GM23338 (cell line): ENCODE measurements around the gene GFOD1. TPM values are rescaled to one million over a fixed set of nuclear protein-coding genes. Genes with fewer than 3 reads are reported as not detected.
A peak's percentile ranks its signal among the peaks of the same experiment; 100 is the strongest.

Experiments
- ATAC-seq: fragments of 200-7000 bp; cut with Tn5 transposase; 3 replicates; pipeline ENCODE4 v1.9.1; 2020
- DNase-seq: peaks from one replicate; pipeline ENCODE4 v3.0.0-alpha.2; 2015; ENCODE audit warnings: low spot score
- H2AFZ ChIP-seq: fragments of 200-600 bp; sonication (generic); 2 replicates; pipeline ENCODE4 v1.8.0; 2016; ENCODE audit warnings: antibody characterized with exemption, mild to moderate bottlenecking, moderate library complexity
- H3F3A ChIP-seq: fragments of 200-600 bp; sonication (generic); replicated peaks from 2 replicates; pipeline ENCODE4 v1.8.0; 2017; ENCODE audit warnings: antibody characterized with exemption, mixed run types, low read depth
- H3K27ac ChIP-seq: fragments of 200-600 bp; sonication (generic); 2 replicates; pipeline ENCODE4 v1.6.1; 2016; ENCODE audit warnings: low read depth
- H3K27me3 ChIP-seq: fragments of 200-600 bp; sonication (generic); 2 replicates; pipeline ENCODE4 v1.8.0; 2016; ENCODE audit warnings: mild to moderate bottlenecking, mixed run types, moderate library complexity; ENCODE audit not compliant: insufficient read depth
- H3K36me3 ChIP-seq: fragments of 200-600 bp; sonication (generic); 2 replicates; pipeline ENCODE4 v1.8.0; 2016; ENCODE audit warnings: mild to moderate bottlenecking; ENCODE audit not compliant: insufficient read depth
- H3K4me1 ChIP-seq: fragments of 200-600 bp; sonication (generic); 2 replicates; pipeline ENCODE4 v1.8.0; 2016; ENCODE audit warnings: mild to moderate bottlenecking, moderate library complexity; ENCODE audit not compliant: insufficient read depth
- H3K4me2 ChIP-seq: fragments of 200-600 bp; sonication (generic); 2 replicates; pipeline ENCODE4 v1.7.1; 2017; ENCODE audit warnings: mixed run types
- H3K4me3 ChIP-seq: fragments of 200-600 bp; sonication (generic); 2 replicates; pipeline ENCODE4 v1.6.1; 2016; ENCODE audit warnings: mixed run types
- H3K79me2 ChIP-seq: fragments of 200-600 bp; sonication (generic); replicated peaks from 2 replicates; pipeline ENCODE4 v1.8.0; 2017; ENCODE audit warnings: mild to moderate bottlenecking; ENCODE audit not compliant: insufficient read depth
- H3K9me2 ChIP-seq: fragments of 200-600 bp; sonication (generic); 2 replicates; pipeline ENCODE4 v1.8.0; 2017; ENCODE audit not compliant: insufficient read depth
- H4K20me1 ChIP-seq: fragments of 200-600 bp; sonication (generic); replicated peaks from 2 replicates; pipeline ENCODE4 v1.8.0; 2017; ENCODE audit warnings: mild to moderate bottlenecking; ENCODE audit not compliant: insufficient read depth
- H3K27ac Mint-ChIP-seq: 2 replicates; pipeline ENCODE4 v1.8.0; 2020; ENCODE audit warnings: inconsistent platforms, mild to moderate bottlenecking, moderate library complexity, mixed read lengths
- H3K27me3 Mint-ChIP-seq: 3 replicates; pipeline ENCODE4 v1.8.0; 2022; ENCODE audit warnings: low read depth, mild to moderate bottlenecking, moderate library complexity, mixed read lengths, inconsistent platforms; ENCODE audit not compliant: insufficient read depth, poor library complexity
- H3K36me3 Mint-ChIP-seq: 3 replicates; pipeline ENCODE4 v1.8.0; 2021; ENCODE audit warnings: low read depth, mild to moderate bottlenecking, inconsistent platforms, moderate library complexity, mixed read lengths
- H3K4me1 Mint-ChIP-seq: 3 replicates; pipeline ENCODE4 v1.8.0; 2020; ENCODE audit warnings: mild to moderate bottlenecking, inconsistent platforms, mixed read lengths
- H3K4me3 Mint-ChIP-seq: 3 replicates; pipeline ENCODE4 v1.8.0; 2021; ENCODE audit warnings: moderate library complexity, mild to moderate bottlenecking, inconsistent platforms, mixed read lengths
- H3K9me3 Mint-ChIP-seq: 3 replicates; pipeline ENCODE4 v1.8.0; 2020; ENCODE audit warnings: moderate library complexity, mild to moderate bottlenecking, inconsistent platforms, mixed read lengths
- polyA plus RNA-seq: library from polyadenylated mRNA; unstranded; fragments of >200 nt; fragmentation: Nextera tagmentation; extraction: Ambion mirVana; gene quantifications from 2 replicates; pipeline ENCODE4 v1.2.1, GENCODE V29; 2016
- total RNA-seq: library from RNA; depleted of rRNA; stranded (reverse); fragments of >200 nt; shearing (Covaris generic); gene quantifications from 2 replicates; pipeline ENCODE4 v1.2.3, GENCODE V29; 2014
- TF ChIP-seq, protein P1 (sequence below), 2 experiments: fragments of 200-600 bp in 1 of 2; sonication (generic) in 1 of 2; conservative IDR thresholded peaks; 2 replicates each; pipeline versions ENCODE4 v1.5.1 to v1.6.1; 2016 to 2017; ENCODE audit warnings: antibody characterized with exemption in 2 of 2, low read depth in 2 of 2, mild to moderate bottlenecking in 2 of 2, moderate library complexity in 1 of 2
- TF ChIP-seq, protein P2 (sequence below): IDR thresholded peaks from one replicate; pipeline ENCODE4 v1.6.1; 2018; ENCODE audit warnings: antibody characterized with exemption; ENCODE audit not compliant: unreplicated experiment

GFOD1 gene
- total and polyA plus RNA-seq, 2 experiments from 2014 or later, result 4.9 to 12.8 TPM

DNA sequence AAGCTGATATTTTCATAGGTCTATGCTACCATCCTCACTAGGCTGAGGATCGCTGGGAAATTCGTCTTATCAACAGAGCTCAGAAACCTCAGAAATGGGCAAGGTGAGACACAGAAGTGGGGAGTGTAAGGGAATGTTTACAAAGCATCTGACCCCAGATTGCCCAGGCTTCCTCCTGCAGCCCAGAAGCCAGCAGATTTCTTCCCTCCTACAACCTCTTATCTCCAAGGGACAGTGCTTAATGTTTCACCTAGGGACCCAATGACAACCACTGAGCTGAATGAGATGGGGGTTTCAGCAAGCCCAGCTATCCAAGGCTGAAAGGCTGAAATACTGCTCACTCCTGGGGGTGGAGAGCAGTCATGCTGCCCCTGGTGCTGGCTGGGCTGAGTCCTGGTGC, 106.6 kb downstream of the GFOD1 start:
- Histone ChIP-seq H3K4me3 (no peak overlapping the region), H3K9me2 (peaks cover 6% of the 10 kb centered on the region; the same call in 1 of the 2 replicates), H3F3A (no peaks in the 10 kb centered on the region), H4K20me1 (no peaks in the 10 kb centered on the region), H3K4me2 (no peak overlapping the region), H2AFZ (no peak overlapping the region), H3K27ac (no peak overlapping the region), H3K4me1 (peaks cover 11% of the 10 kb centered on the region), H3K27me3 (no peaks in the 10 kb centered on the region), H3K36me3 (no peaks in the 10 kb centered on the region), H3K79me2 (no peaks in the 10 kb centered on the region)
- no peaks in the 10 kb centered on the region; the same call in 2 of the 3 replicates for H3K36me3 Mint-ChIP-seq
- 0 out of 3 replicates have a peak, but pooled peaks cover 2% of the 10 kb centered on the region for H3K9me3 Mint-ChIP-seq
- ATAC-seq (peak; percentile 73), DNase-seq (no peak)
- no peak overlapping the region for H3K27ac Mint-ChIP-seq
- H3K27me3 Mint-ChIP-seq, result no peaks in the 10 kb centered on the region
- TF ChIP-seq, protein P1, sequence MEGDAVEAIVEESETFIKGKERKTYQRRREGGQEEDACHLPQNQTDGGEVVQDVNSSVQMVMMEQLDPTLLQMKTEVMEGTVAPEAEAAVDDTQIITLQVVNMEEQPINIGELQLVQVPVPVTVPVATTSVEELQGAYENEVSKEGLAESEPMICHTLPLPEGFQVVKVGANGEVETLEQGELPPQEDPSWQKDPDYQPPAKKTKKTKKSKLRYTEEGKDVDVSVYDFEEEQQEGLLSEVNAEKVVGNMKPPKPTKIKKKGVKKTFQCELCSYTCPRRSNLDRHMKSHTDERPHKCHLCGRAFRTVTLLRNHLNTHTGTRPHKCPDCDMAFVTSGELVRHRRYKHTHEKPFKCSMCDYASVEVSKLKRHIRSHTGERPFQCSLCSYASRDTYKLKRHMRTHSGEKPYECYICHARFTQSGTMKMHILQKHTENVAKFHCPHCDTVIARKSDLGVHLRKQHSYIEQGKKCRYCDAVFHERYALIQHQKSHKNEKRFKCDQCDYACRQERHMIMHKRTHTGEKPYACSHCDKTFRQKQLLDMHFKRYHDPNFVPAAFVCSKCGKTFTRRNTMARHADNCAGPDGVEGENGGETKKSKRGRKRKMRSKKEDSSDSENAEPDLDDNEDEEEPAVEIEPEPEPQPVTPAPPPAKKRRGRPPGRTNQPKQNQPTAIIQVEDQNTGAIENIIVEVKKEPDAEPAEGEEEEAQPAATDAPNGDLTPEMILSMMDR (conservative IDR thresholded peaks at IDR 0.05; ENCODE audit: low read depth in 2 of 2), result no peak
- H3K4me1 Mint-ChIP-seq, result peaks cover 29% of the 10 kb centered on the region
- no peak overlapping the region for H3K4me3 Mint-ChIP-seq

DNA sequence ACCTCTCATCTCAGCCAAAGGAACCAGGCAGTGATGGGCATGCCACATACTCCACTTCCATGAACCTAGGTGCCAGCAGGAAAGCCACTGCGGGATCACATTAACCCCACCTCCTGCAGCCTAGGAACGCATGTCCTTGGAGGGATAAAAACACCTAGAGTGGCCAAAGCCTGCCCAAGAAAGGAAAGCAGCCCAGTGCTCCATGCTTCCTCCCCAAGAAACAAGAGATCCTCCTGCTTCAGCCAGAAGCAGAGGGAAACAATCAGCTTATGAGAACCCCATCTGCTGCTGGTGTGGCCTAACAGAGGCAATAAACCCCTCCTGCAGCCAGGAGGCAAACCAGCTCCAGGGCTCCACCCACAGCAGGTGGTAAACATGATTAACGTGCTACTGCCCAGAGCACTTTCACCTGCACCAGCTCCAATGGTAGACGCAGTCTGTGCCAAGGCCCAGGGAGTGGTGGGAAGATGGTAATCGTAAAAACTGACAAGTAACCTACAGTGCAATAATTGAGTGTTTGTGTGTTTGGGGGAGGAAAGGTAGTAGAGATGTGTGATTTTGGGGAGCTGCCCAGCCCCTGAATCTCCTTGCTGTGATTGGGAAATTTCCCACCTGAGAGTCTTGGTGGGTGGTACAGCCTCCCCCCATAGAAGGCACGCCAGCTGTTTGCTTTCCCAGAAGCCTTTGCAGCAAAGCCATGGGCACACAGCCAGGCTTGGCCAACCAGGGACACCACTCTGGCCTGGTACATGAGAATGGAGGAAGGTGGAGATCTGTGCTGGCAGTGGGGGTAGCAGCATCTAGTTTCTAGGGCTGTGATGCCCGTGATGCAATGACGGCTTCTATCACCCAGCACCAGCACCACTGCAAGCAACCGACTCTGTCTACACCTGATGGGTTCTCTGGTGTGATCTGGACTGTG, 108.5 kb downstream of the GFOD1 start:
- Histone ChIP-seq H4K20me1 (no peaks in the 10 kb centered on the region), H2AFZ (no peak overlapping the region), H3K4me2 (no peak overlapping the region), H3K36me3 (no peaks in the 10 kb centered on the region), H3K79me2 (no peaks in the 10 kb centered on the region), H3K27me3 (no peaks in the 10 kb centered on the region), H3K27ac (no peak overlapping the region), H3F3A (no peaks in the 10 kb centered on the region), H3K9me2 (peaks cover 6% of the 10 kb centered on the region; the same call in 1 of the 2 replicates), H3K4me1 (peaks cover 11% of the 10 kb centered on the region), H3K4me3 (no peak overlapping the region)
- TF ChIP-seq, protein P2, sequence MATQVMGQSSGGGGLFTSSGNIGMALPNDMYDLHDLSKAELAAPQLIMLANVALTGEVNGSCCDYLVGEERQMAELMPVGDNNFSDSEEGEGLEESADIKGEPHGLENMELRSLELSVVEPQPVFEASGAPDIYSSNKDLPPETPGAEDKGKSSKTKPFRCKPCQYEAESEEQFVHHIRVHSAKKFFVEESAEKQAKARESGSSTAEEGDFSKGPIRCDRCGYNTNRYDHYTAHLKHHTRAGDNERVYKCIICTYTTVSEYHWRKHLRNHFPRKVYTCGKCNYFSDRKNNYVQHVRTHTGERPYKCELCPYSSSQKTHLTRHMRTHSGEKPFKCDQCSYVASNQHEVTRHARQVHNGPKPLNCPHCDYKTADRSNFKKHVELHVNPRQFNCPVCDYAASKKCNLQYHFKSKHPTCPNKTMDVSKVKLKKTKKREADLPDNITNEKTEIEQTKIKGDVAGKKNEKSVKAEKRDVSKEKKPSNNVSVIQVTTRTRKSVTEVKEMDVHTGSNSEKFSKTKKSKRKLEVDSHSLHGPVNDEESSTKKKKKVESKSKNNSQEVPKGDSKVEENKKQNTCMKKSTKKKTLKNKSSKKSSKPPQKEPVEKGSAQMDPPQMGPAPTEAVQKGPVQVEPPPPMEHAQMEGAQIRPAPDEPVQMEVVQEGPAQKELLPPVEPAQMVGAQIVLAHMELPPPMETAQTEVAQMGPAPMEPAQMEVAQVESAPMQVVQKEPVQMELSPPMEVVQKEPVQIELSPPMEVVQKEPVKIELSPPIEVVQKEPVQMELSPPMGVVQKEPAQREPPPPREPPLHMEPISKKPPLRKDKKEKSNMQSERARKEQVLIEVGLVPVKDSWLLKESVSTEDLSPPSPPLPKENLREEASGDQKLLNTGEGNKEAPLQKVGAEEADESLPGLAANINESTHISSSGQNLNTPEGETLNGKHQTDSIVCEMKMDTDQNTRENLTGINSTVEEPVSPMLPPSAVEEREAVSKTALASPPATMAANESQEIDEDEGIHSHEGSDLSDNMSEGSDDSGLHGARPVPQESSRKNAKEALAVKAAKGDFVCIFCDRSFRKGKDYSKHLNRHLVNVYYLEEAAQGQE, result no peak
- TF ChIP-seq, protein P1 (conservative IDR thresholded peaks at IDR 0.05; ENCODE audit: low read depth in 2 of 2), result peak in 1 of 2 experiments; percentile 43; a peak in 2 of 4 replicates
- ATAC-seq (peak; percentile 54), DNase-seq (peak; percentile 38)
- H3K27me3 Mint-ChIP-seq, result peaks cover 4% of the 10 kb centered on the region
- no peaks in the 10 kb centered on the region; the same call in 2 of the 3 replicates for H3K36me3 Mint-ChIP-seq
- H3K4me3 Mint-ChIP-seq, result no peak overlapping the region
- peaks cover 29% of the 10 kb centered on the region for H3K4me1 Mint-ChIP-seq
- no peak overlapping the region for H3K27ac Mint-ChIP-seq
- 0 out of 3 replicates have a peak, but pooled peaks cover 2% of the 10 kb centered on the region for H3K9me3 Mint-ChIP-seq
